Measurements from ENCODE around the gene CARD9. TPM values are rescaled to one million over a fixed set of nuclear protein-coding genes. Genes with fewer than 3 reads are reported as not detected.

CARD9 gene
- total RNA-seq, 1 donor from 2014 or later: 0.89 TPM

- Mint-ChIP-seq H3K4me3 (peak overlapping the region; percentile 54), H3K27ac (no peak overlapping the region), H3K9me3 (no peaks in the 10 kb centered on the region), H3K36me3 (ENCODE audit: low read depth) (no peaks in the 10 kb centered on the region), H3K27me3 (peaks cover 16% of the 10 kb centered on the region), H3K4me1 (peaks cover 11% of the 10 kb centered on the region)
- ChIA-PET CTCF (interaction anchor here (1.4 kb wide), 1 partner anchor 15 kb away, joined by 4 read pairs; no protein-coding TSS in a partner anchor), POLR2A (no interaction called here)
- DNase-seq (no peak), ATAC-seq (ENCODE audit: low read depth) (no peak)
- no peak for TF ChIP-seq CTCF (IDR thresholded peaks at IDR 0.05)
- intact Hi-C loops (cut with micrococcal nuclease): loop anchor here (5.0 kb wide), 1 partner anchor 34 kb away; the partner anchor contains the start of gene DNLZ
These were observed 45.4 kb downstream of the CARD9 start for GRCh38 chr9:136328011-136328621.

- peak; percentile 43 for ATAC-seq (ENCODE audit: low read depth)
- Mint-ChIP-seq H3K27me3 (peaks cover 16% of the 10 kb centered on the region), H3K9me3 (no peaks in the 10 kb centered on the region), H3K4me3 (peak within 1 kb of the TSS; percentile 61), H3K36me3 (ENCODE audit: low read depth) (no peaks in the 10 kb centered on the region), H3K27ac (no peak within 1 kb of the TSS), H3K4me1 (peaks cover 11% of the 10 kb centered on the region)
- no peak for TF ChIP-seq CTCF (IDR thresholded peaks at IDR 0.05)
- ChIA-PET CTCF (no interaction called here), POLR2A (no interaction called here)
- DNase-seq: no peak
- intact Hi-C loops (cut with micrococcal nuclease): loop anchor here (5.0 kb wide), 1 partner anchor 35 kb away; the partner anchor contains the start of gene DNLZ
These were observed 46.0 kb downstream of the CARD9 start, which contains the start of gene GPSM1 for GRCh38 chr9:136327304-136327974. GPSM1 (plus strand) TSS chr9:136327539; CDS start chr9:136327696, 157 bp downstream.

- intact Hi-C loops (cut with micrococcal nuclease): loop anchor here (5.0 kb wide), 1 partner anchor 35 kb away; the partner anchor contains the start of gene DNLZ
- Mint-ChIP-seq H3K36me3 (ENCODE audit: low read depth) (no peaks in the 10 kb centered on the region), H3K9me3 (no peaks in the 10 kb centered on the region), H3K4me3 (peak overlapping the region; percentile 61), H3K4me1 (peaks cover 11% of the 10 kb centered on the region), H3K27ac (no peak overlapping the region), H3K27me3 (peaks cover 16% of the 10 kb centered on the region)
- ChIA-PET CTCF (no interaction called here), POLR2A (interaction anchor here (0.7 kb wide), 1 partner anchor 36 kb away, joined by 3 read pairs; no protein-coding TSS in a partner anchor)
- DNase-seq: no peak
- no peak for ATAC-seq (ENCODE audit: low read depth)
- TF ChIP-seq CTCF (IDR thresholded peaks at IDR 0.05): no peak
These were observed 46.6 kb downstream of the CARD9 start for GRCh38 chr9:136326761-136327303.

- Mint-ChIP-seq H3K4me1 (peaks cover 11% of the 10 kb centered on the region), H3K9me3 (no peaks in the 10 kb centered on the region), H3K4me3 (peak overlapping the region; percentile 61), H3K27ac (no peak overlapping the region), H3K36me3 (ENCODE audit: low read depth) (no peaks in the 10 kb centered on the region), H3K27me3 (peaks cover 16% of the 10 kb centered on the region)
- ChIA-PET POLR2A (interaction anchor here (0.7 kb wide), 1 partner anchor 37 kb away, joined by 3 read pairs; no protein-coding TSS in a partner anchor), CTCF (no interaction called here)
- no peak for ATAC-seq (ENCODE audit: low read depth)
- DNase-seq: no peak
- intact Hi-C loops (cut with micrococcal nuclease): loop anchor here (5.0 kb wide), 1 partner anchor 36 kb away; the partner anchor contains the start of gene DNLZ
- no peak for TF ChIP-seq CTCF (IDR thresholded peaks at IDR 0.05)
These were observed 47.3 kb downstream of the CARD9 start for GRCh38 chr9:136326061-136326760.

Data from activated B cell treated with CpG ODN at 0.5 μM for 24 hours (primary cell).